ENCODE data around the gene NUBP2. TPM values are rescaled to one million over a fixed set of nuclear protein-coding genes. Genes with fewer than 3 reads are reported as not detected.

Gene NUBP2
- total RNA-seq, 1 experiment from 2014 or later = 215 TPM

GRCh38 chr16:1757714-1758461 is 24.9 kb upstream of the NUBP2 start:
- DNase-seq (ENCODE audit: low spot score) = no peak

- DNase-seq (ENCODE audit: low spot score) = no peak
Observed at GRCh38 chr16:1758923-1759322, 23.8 kb upstream of the NUBP2 start.

- DNase-seq (ENCODE audit: low spot score) = no peak
Observed at GRCh38 chr16:1759511-1759910, 23.2 kb upstream of the NUBP2 start.

- DNase-seq (ENCODE audit: low spot score) = no peak
Observed at GRCh38 chr16:1760911-1761310, 21.8 kb upstream of the NUBP2 start.

GRCh38 chr16:1761751-1762150 is 21.0 kb upstream of the NUBP2 start:
- DNase-seq (ENCODE audit: low spot score) = no peak

GRCh38 chr16:1762196-1762878 is 20.4 kb upstream of the NUBP2 start:
- no peak for DNase-seq (ENCODE audit: low spot score)

- no peak for DNase-seq (ENCODE audit: low spot score)
Observed at GRCh38 chr16:1762879-1763520, 19.8 kb upstream of the NUBP2 start.

GRCh38 chr16:1763521-1764511 is 18.9 kb upstream of the NUBP2 start:
- DNase-seq (ENCODE audit: low spot score) = no peak

GRCh38 chr16:1764971-1765370 is 17.8 kb upstream of the NUBP2 start:
- DNase-seq (ENCODE audit: low spot score) = no peak

GRCh38 chr16:1765826-1766225 is 16.9 kb upstream of the NUBP2 start:
- DNase-seq (ENCODE audit: low spot score) = no peak

- DNase-seq (ENCODE audit: low spot score) = no peak
Observed at GRCh38 chr16:1766231-1766630, 16.5 kb upstream of the NUBP2 start.

- no peak for DNase-seq (ENCODE audit: low spot score)
Observed at GRCh38 chr16:1766701-1767100, 16.1 kb upstream of the NUBP2 start.

GRCh38 chr16:1767116-1767994 is 15.4 kb upstream of the NUBP2 start:
- no peak for DNase-seq (ENCODE audit: low spot score)

GRCh38 chr16:1768061-1768766 is 14.5 kb upstream of the NUBP2 start:
- no peak for DNase-seq (ENCODE audit: low spot score)

- no peak for DNase-seq (ENCODE audit: low spot score)
Observed at GRCh38 chr16:1768767-1769401, 13.9 kb upstream of the NUBP2 start.

- DNase-seq (ENCODE audit: low spot score) = no peak
Observed at GRCh38 chr16:1769402-1770300, 13.1 kb upstream of the NUBP2 start.

- peak; percentile 95 for DNase-seq (ENCODE audit: low spot score)
Observed at GRCh38 chr16:1770328-1771187, 12.2 kb upstream of the NUBP2 start.

Data from HT-29 (cell line).